Measurements from ENCODE around the gene MAP3K4. TPM values are rescaled to one million over a fixed set of nuclear protein-coding genes. Genes with fewer than 3 reads are reported as not detected.
A peak's percentile ranks its signal among the peaks of the same experiment; 100 is the strongest.
"Not testable (repeated sequence)": the region's sequence is repeated elsewhere in the genome, so short reads cannot be mapped to it uniquely, and the experiment has no call there.

The MAP3K4 gene
- total RNA-seq, 1 donor from 2014 or later = 30.9 TPM

DNA sequence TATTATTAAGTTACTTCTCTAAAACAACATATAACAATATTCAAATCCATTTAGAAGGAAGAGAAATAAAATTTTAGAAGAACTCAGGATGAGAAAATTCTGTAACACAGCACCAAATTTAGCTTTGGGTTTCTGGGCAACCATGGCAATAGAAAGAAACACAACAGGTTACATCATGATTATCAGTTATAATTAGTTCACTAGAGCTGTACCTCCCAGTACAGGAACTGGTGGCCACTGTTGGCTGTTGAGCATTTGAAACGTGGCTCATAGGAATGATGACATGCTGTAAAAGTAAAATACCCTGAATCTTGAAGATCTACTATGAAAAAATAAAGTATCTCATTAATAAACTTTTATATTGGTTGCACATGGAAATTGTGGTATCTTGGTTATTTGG, 23.7 kb upstream of the MAP3K4 start:
- intact Hi-C loops (cut with DNase I) = no loop called here
- DNase-seq (ENCODE audit: low spot score) = no peak

DNA sequence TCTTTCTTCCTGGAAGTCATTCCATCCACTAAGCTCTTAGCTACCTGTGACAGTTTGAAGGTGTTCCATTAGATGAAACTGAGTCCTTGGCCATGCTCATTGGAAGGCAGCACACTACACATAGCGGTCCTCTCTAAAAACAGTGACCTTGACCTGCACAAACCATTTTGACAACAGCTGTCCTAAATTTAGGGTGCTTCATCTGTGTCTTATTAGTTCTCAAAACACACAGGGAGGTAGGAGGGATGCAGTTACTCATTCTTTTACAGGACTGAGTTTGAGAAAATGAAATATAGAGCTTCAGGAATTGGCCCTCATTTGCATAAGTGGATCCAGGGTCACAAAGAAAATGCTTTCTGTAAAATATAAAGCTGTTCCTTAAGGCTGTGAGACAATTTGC, 20.4 kb upstream of the MAP3K4 start:
- intact Hi-C loops (cut with DNase I) = loop anchor here (5.0 kb wide), 1 partner anchor 39 kb away; no protein-coding TSS in a partner anchor
- DNase-seq (ENCODE audit: low spot score) = no peak

DNA sequence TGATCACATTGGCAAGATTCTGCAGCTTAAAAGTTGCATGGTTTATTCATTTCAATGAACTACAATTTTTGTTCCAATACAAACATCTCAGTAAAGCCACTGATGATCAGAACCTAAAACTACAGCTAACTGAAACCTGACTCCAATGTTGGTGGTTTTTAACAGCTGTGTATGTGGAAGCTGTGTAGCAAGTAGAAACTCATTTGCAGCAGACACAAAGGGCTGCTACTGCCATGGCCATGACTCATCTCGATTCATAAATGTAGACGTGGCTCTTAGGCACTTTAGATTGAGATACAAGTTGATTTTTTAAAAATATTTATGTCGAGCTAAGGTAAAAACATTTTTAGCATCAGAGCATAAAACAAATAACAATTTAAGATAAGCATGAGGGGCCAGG, 19.5 kb upstream of the MAP3K4 start:
- DNase-seq (ENCODE audit: low spot score) = no peak
- intact Hi-C loops (cut with DNase I) = loop anchor here (5.0 kb wide), 1 partner anchor 40 kb away; no protein-coding TSS in a partner anchor

DNA sequence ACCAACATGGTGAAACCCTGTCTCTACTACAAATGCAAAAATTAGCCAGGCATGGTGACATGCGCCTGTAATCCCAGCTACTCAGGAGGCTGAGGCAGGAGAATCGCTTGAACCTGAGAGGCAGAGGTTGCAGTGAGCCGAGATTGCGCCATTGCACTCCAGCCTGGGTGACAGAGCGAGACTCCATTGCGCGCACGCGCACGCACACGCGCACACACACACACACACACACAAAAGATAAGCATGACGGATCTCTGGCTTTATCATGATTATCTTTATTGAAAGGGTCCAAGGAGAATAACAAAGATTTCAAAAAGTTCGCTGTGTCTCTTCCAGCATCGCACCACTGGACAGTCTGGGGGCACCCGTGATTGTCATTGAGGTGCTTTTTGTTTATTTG, 19.0 kb upstream of the MAP3K4 start:
- intact Hi-C loops (cut with DNase I) = loop anchor here (5.0 kb wide), 1 partner anchor 40 kb away; no protein-coding TSS in a partner anchor
- not testable (repeated sequence) for DNase-seq (ENCODE audit: low spot score)

DNA sequence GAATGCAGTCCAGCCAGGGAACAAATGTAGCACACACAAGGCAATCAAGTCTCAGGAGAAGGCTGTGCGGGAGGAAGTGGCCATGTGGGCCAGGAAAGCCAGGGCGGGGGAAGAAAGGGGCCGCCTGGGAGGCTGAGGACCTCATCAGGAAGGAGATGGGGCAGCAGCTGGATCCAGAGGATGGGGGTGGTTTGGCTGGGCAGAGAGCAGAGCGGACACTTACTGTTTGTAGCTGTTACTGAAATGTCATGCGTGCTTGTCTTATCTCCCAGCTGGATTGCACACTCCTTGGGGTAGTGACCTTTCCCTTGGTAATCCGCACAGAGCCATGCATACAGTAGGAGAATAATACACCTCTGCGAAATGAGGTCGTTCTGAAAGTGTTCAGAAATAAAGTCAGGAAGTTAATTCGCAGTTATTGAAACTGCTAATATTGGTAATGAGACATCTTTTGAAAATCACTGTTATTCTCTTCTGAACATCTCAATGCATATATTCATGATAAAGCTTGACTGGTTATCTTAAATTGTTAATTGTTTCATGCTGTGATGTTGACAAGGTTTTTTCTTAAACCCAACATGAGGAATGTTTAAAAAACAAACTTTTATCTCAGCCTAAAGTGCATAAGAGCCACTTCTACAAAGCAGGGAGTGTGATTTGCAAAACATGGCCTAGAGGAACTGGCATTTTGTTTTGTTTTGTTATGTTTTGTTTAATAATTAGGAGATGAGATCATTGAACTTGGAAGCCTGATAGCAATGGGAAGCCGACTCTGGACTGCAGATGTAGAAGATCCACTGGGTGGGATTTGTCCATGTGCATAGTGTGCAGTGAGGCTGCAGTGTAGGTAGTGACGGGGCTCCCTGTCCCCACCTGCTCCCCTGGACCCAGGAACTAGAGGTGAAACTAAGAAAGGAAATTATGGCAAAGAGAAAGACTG, 18.0 kb upstream of the MAP3K4 start:
- intact Hi-C loops (cut with DNase I) = loop anchor here (5.0 kb wide), 1 partner anchor 41 kb away; no protein-coding TSS in a partner anchor
- peak; percentile 76 for DNase-seq (ENCODE audit: low spot score)

DNA sequence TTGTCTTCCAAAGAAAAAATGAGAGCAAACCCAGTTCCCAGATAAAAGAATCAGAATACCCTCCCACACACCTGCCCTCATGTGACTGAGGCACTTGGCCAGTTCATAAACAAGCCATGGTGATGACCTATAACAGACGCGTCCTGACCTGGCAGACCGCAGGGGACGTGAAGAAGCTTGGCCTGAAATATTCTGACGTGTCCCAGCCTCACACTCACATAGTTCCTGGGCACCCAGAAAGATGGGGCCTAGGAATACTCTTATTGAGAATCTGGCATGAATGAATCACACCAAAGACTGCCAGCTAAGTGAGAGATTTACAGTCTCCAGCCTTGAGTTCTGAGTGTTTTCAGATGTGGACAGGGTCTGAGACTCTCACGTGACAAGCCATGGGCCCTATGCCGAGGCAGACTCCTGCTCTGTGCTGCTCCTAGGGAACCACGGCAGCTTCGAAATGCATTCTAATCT, 17.2 kb upstream of the MAP3K4 start:
- intact Hi-C loops (cut with DNase I) = loop anchor here (5.0 kb wide), 1 partner anchor 42 kb away; no protein-coding TSS in a partner anchor
- peak; percentile 76 for DNase-seq (ENCODE audit: low spot score)

DNA sequence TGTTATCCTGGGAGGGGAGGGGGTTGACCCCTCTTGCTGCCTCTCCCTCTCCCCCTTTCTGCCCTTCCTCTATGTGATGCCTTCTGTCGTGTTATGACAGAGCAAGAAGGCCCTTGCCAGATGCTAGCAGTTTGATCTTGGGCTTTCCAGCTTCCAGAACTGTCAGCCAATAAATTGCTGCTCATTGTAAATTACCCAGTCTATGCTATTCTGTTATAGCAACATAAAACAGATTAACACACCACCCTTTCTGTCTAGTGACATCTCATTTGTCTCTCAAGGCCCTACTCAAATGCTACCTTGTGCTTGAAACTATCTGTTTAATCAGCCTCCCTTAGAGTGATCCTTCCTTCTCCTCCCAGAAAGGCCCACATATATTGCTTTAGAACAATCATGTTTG, 16.4 kb upstream of the MAP3K4 start:
- intact Hi-C loops (cut with DNase I) = no loop called here
- no peak for DNase-seq (ENCODE audit: low spot score)

DNA sequence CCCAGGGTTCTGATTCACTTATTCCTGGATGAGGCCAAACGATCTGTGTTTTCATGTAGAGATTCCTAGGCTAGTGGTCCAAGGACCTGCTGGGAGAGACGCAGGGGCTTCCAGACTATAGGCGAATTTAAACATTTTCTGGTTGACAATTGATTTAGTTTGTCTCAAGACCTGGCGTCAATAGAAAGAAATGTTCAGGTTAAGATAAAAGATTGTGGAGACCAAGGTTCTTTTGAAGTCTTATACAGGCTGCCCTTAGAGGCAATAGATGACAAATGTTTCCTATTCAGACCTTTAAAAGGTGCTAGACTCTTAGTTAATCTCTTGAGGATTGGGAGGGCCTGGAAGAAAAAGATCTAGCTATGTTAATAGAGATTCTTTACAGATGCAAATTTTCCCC, 15.6 kb upstream of the MAP3K4 start:
- not testable (repeated sequence) for DNase-seq (ENCODE audit: low spot score)

DNA sequence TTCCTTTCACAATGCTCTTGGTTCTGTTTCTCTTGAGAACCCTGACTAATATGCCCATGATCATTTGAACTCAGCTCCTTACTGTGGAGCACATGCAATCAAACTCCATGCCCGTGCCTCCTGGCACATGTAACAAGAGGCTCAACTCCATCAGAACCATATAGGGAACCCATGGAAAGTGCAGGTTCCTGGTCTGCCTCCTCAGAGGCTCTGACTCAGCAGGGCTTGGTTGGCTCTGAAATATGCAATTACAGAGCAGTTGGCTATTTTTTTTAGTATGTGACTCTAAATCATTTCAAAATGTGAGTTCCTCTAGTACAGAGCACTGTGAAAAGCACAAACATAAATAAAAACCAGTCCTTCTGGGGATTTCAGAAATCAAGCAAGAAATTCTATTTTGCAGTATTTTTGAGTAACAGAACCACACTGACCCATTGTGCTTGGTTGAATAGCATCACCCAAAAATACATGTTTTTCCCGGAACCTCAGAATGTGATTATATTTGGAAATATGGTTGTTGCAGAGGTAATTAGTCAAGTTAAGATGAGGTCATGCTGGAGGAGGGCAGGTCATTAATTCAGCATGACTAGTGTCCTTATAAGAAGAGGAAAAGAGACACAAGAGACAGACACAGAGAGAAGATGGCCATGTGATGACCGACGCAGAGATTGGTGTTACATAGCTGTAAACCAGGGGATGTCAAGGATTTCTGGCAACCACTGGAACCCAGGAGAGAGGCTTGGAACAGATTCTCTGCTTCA, 13.2 kb upstream of the MAP3K4 start:
- no peak for DNase-seq (ENCODE audit: low spot score)
- intact Hi-C loops (cut with DNase I) = no loop called here

More for the DNA sequence above, 15.6 kb upstream of the MAP3K4 start:
- intact Hi-C loops (cut with DNase I) = not testable (repeated sequence)

DNA sequence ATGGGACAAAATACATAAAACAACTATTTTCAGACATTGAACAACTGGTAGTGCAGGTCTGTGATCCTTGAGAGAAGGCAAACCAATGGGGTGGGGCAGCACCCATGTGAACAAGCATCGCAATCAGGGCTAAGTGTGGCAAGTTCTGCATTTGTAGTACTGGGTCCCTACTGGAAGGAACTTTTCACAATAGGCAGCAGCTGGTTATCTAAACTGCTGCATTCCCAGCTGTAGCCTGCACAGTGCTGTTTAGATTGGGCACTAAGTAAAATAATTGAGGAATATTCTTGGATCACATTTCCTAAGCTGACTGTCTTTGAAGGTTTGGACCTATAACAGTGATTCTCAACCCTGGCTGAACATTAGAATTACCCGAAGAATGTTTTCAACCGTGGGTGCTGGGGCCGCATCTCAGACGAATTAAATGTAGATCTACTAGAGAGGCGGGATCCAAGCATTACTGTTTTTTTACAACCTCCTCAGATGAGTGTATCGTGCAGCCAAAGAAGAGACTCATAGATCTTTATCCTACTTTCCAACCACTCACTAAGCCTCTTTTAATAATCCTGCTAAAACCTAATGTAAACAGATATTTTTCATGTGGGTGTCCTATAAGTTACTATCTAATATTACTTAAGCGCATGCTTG, 12.4 kb upstream of the MAP3K4 start:
- DNase-seq (ENCODE audit: low spot score) = no peak
- intact Hi-C loops (cut with DNase I) = no loop called here

DNA sequence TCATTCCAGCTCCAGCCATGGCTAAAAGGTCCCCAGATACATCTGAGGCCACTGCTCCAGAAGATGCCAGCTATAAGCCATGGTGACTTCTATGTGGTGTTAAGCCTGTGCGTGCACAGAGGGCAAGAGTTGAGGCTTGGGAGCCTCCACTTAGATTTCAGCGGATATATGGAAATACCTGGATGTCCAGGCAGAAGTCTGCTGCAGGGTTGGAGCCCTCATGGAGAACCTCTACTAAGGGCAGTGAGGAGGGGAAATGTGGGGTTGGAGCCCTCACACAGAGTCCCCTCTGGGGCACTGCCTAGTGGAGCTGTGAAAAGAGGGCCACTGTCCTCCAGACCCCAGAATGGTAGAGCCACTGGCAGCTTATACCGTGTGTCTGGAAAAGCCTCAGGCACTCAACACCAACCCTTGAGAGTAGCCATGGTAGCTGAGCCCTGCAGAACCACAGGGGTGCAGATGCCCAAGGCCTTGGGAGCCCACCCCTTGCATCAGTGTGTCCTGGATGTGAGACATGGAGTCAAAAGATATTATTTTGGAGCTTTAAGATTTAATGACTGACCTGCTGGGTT, 8.1 kb upstream of the MAP3K4 start:
- intact Hi-C loops (cut with DNase I); DNase-seq (ENCODE audit: low spot score): not testable (repeated sequence)

DNA sequence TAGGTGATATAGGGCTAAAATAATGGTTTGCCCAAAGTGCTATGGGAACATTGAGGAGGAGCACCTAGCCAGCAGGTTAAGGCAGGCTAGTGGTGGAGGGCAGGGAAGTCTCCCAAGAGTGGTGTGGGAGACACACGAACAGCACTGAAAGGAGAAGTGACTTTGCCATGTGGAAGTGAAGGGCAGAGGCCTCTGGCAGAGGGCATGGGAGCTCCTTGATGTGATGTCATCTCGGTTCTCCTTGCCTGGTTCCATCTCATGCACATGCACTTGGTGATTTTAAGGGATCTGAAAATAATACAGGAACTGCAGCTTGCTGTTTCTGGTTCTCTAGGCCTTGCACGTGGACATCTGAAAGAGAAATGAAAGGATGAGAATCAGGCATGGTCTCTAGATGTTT, 4.7 kb upstream of the MAP3K4 start:
- intact Hi-C loops (cut with DNase I) = no loop called here
- no peak for DNase-seq (ENCODE audit: low spot score)

DNA sequence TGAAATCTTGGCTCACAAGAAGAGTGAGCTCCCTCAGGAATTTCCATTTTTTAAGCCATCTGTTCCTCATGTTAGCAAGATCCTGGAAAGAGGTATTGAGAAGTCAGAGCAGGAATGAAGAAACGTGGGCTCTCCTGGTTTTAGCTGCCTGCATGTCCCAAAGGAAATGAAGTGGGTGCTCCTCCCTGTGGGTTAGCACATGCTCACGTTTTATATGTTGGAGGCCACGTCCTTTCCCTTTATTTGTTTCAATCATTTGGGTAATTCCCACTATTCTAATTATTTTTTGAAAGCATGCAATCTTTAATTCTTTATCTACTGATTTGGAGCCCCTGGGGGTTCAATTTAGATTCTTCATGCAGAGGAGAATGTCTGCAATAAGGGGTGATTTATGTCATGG, 4.3 kb upstream of the MAP3K4 start:
- DNase-seq (ENCODE audit: low spot score) = no peak
- intact Hi-C loops (cut with DNase I) = no loop called here

DNA sequence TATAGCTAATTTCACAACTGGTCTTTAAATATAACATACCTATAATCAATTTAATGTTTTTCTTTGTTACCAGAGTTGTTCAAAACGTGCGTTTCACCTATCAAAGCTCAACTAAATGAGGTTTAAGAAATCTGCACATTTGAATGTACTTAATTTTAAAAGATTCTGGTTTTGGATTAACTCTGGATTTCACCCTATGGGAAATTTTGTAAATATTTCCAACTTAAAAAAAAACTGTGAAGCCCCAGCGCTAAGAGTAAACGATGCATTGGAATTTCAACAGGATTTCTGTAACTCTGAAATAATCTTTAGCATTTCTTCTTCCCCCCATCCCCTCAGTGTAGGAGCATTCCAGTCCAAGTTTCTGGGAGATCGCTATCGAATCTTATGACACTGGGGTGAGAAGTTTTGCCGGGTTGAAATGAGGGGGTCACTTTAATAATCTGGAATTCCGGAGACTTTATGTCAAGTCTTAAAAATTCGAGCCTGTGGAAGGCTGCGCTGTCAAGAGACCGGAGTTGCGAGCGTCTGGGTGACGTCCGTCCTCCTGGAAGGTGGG, 643 bp upstream of the MAP3K4 start:
- intact Hi-C loops (cut with DNase I) = no loop called here
- DNase-seq (ENCODE audit: low spot score) = no peak

DNA sequence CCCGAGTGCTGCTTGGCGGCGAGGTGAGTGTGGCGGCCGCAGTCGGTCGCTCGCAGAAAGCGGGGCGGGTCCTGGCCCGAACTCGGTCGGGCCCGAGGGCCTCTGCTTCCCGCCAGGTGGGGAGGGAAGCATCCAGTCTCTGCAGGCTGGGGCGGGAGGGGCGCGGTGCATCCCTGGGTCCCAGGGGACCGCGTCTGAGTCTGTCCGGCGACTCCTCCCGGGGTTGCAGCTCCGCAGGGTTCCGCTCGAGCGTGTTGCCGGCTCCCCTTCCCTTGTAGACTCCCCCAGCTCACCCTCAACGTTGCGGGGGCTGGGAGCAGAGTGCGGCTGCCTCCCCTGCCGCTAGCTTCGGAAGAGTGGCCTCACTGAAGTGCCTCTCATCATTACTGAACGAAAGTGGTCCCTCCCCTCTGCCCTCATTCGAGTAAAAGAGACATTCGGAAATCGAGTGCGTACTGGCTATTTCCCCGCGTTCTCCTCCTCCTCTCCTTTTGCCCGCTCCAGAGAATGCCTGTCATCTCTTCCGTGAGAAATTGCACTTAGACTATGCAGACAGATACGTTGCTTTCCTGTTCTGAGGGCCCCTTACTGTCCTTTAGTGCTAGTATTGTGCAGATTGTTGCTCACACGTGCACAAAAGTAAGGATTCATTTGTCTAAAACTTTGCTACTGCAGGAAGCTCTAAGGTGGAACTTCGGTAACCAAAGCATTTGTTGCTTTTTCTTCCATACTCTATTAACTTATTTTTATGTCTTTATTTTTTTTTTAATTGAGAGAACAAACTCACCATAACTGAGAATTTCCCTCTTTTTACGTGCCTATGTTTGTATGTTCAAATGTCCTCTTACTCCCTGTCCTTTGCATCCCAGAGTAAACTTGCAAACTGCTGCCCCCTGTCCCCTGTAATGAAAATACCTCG, 751 bp downstream of the MAP3K4 start:
- peak; percentile 86 for DNase-seq (ENCODE audit: low spot score)
- intact Hi-C loops (cut with DNase I) = loop anchor here (1.0 kb wide), 1 partner anchor 61 kb away; no protein-coding TSS in a partner anchor

DNA sequence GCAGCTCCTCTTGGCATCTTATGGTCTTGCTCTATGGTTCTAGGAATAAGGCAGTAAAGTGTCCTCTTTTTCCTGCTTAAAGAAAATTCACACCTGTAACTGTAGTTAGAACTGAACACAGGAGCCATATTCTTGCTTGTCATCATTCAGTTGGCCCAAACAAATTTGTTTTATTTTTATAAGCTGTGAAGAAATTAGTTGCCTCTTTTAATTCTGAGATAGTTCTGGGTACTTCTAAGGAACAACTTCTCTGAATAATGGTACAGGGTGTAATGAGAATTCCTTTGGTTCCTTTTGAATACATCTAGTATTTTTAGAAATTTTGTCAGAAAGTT, 1.4 kb downstream of the MAP3K4 start:
- intact Hi-C loops (cut with DNase I) = loop anchor here (1.0 kb wide), 1 partner anchor 62 kb away; no protein-coding TSS in a partner anchor
- no peak for DNase-seq (ENCODE audit: low spot score)

DNA sequence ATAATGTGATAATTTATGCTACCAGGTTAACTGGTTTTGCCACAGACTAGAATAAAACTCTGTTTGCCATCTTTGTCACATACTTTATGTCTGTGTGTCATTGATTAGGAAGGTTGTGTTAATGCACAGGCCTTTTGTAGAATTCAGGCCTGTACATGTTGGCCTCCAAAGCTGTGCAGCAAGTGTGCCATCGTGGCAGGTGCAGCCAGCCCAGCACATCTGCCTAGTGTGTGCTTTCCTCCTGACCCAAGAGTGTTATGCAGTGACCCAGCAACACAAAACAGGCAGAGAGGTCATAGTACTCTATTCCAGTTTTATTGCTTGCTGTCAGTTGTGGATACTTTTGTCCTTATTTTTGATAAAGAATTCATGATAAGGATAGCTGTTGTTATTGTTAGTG, 3.7 kb downstream of the MAP3K4 start:
- intact Hi-C loops (cut with DNase I) = no loop called here
- no peak for DNase-seq (ENCODE audit: low spot score)

DNA sequence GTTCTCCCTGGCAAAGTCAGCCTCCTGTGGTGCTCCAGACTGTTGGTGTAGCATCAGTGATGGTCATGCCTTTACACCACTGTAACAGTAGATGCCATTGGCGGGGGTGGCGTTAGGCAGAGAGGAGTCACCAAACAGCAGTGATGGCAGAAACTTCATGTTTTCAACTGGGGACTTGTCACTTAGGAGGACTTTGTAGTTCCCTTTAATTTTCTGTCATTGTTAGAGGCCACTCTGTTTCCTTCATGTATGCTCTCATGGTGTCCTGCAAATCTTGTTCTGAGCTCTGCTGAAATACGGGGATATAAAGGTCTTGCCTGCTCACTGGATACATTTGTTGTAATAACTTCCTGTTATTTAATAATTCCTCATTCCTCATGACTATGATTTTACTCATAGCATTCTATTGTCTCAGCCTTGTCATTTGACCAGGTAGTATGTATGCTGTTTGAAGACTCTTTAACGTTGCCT, 4.6 kb downstream of the MAP3K4 start:
- no peak for DNase-seq (ENCODE audit: low spot score)
- intact Hi-C loops (cut with DNase I) = no loop called here
